ENCODE measurements around the gene NELFB.

Gene NELFB

GRCh38 chr9:137232101-137232500 lies 23.0 kb upstream of the NELFB start:
- peaks cover 0 to 87% of the 10 kb centered on the region in 2 donors for H3K27me3 ChIP-seq
- no peaks in the 10 kb centered on the region for H3K9me3 ChIP-seq
- peaks cover 0 to 32% (median 13%) of the 10 kb centered on the region in 4 donors for H3K4me1 ChIP-seq
- H3K4me3 ChIP-seq, result no peak overlapping the region
- no peak for TF ChIP-seq CTCF (IDR thresholded peaks at IDR 0.05)
- DNase-seq, result no peak
- intact Hi-C loops (cut with DNase I; ENCODE audit: low total_unique reads), result no loop called here
- H3K36me3 ChIP-seq, result no peaks in the 10 kb centered on the region
- H3K27ac ChIP-seq, result no peak overlapping the region

GRCh38 chr9:137232510-137232909 lies 22.6 kb upstream of the NELFB start:
- no peak for TF ChIP-seq CTCF (IDR thresholded peaks at IDR 0.05)
- H3K27me3 ChIP-seq, result peaks cover 0 to 85% of the 10 kb centered on the region in 2 donors

GRCh38 chr9:137233143-137233980 lies 21.8 kb upstream of the NELFB start:
- no peak for DNase-seq
- no peak for TF ChIP-seq CTCF (IDR thresholded peaks at IDR 0.05)
- Histone ChIP-seq H3K4me1 (peaks cover 0 to 33% (median 11%) of the 10 kb centered on the region in 4 donors), H3K36me3 (no peaks in the 10 kb centered on the region), H3K27me3 (peaks cover 0 to 79% of the 10 kb centered on the region in 2 donors), H3K27ac (no peak overlapping the region), H3K9me3 (no peaks in the 10 kb centered on the region), H3K4me3 (no peak overlapping the region)
- intact Hi-C loops (cut with DNase I; ENCODE audit: low total_unique reads), result no loop called here

More at GRCh38 chr9:137232510-137232909, 22.6 kb upstream of the NELFB start:
- DNase-seq, result no peak
- H3K4me3 ChIP-seq, result no peak overlapping the region
- no peaks in the 10 kb centered on the region for H3K36me3 ChIP-seq
- no peaks in the 10 kb centered on the region for H3K9me3 ChIP-seq
- intact Hi-C loops (cut with DNase I; ENCODE audit: low total_unique reads), result no loop called here
- H3K4me1 ChIP-seq, result peaks cover 0 to 32% (median 11%) of the 10 kb centered on the region in 4 donors
- no peak overlapping the region for H3K27ac ChIP-seq

DNA sequence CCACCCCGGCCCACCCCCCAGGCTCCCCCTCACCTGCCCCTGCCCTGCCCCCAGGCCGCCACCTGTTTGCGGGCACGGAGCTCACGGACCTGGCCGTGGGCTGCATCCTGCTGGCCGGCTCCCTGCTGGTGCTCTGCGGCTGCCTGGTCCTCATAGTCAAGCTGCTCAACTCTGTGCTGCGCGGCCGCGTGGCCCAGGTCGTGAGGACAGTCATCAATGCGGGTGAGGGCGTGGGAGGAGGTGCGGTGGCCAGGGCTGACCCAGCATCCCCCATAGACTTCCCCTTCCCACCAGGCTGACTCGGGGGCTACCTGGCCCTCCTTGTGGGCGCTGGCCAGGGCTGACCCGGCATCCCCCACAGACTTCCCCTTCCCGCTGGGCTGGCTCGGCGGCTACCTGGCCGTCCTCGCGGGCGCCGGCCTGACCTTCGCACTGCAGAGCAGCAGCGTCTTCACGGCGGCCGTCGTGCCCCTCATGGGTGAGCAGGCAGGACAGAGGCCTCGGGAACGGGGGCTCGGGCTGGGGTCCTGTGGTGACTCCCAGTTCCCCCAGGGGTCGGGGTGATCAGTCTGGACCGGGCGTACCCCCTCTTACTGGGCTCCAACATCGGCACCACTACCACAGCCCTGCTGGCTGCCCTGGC lies 21.0 kb upstream of the NELFB start:
- Histone ChIP-seq H3K4me1 (peaks cover 0 to 33% (median 11%) of the 10 kb centered on the region in 4 donors), H3K27ac (no peak overlapping the region), H3K36me3 (no peaks in the 10 kb centered on the region), H3K9me3 (no peaks in the 10 kb centered on the region), H3K4me3 (no peak overlapping the region), H3K27me3 (peaks cover 0 to 71% of the 10 kb centered on the region in 2 donors)
- DNase-seq, result no peak
- no peak for TF ChIP-seq CTCF (IDR thresholded peaks at IDR 0.05)
- intact Hi-C loops (cut with DNase I; ENCODE audit: low total_unique reads), result no loop called here

- H3K27ac ChIP-seq, result no peak overlapping the region
- H3K4me3 ChIP-seq, result no peak overlapping the region
- DNase-seq, result no peak
- intact Hi-C loops (cut with DNase I; ENCODE audit: low total_unique reads), result no loop called here
- H3K4me1 ChIP-seq, result peaks cover 0 to 37% (median 13%) of the 10 kb centered on the region in 4 donors
- no peaks in the 10 kb centered on the region for H3K36me3 ChIP-seq
- TF ChIP-seq CTCF (IDR thresholded peaks at IDR 0.05), result no peak
- no peaks in the 10 kb centered on the region for H3K9me3 ChIP-seq
- peaks cover 0 to 64% of the 10 kb centered on the region in 2 donors for H3K27me3 ChIP-seq
Measured at GRCh38 chr9:137234758-137235423, 20.2 kb upstream of the NELFB start.
